AG10803 (cell line): ENCODE results near the gene C19orf73.
A peak's percentile ranks its signal among the peaks of the same experiment; 100 is the strongest.

Experiments used
- DNase-seq: peaks from one replicate; pipeline ENCODE4 v3.0.0; 2010; ENCODE audit warnings: low read depth
- H3K4me3 ChIP-seq: 2 replicates; pipeline ENCODE4 v1.5.1; 2011; ENCODE audit warnings: mild to moderate bottlenecking, low read length, control low read depth
- TF ChIP-seq, protein P1 (sequence below): conservative IDR thresholded peaks from 2 replicates; pipeline ENCODE4 v1.5.1; 2011; ENCODE audit warnings: mild to moderate bottlenecking, low read length, control low read depth, inconsistent platforms

Gene C19orf73

GRCh38 chr19:49119411-49120324 is 725 bp upstream of the C19orf73 start, which contains the start of gene PPFIA3:
Gene PPFIA3, plus strand, starts transcription at chr19:49119544. Its CDS starts 8,330 bp downstream, at chr19:49127874.
- peak within 1 kb of the TSS; percentile 79 for H3K4me3 ChIP-seq
- DNase-seq, result peak; percentile 53
- TF ChIP-seq, protein P1, sequence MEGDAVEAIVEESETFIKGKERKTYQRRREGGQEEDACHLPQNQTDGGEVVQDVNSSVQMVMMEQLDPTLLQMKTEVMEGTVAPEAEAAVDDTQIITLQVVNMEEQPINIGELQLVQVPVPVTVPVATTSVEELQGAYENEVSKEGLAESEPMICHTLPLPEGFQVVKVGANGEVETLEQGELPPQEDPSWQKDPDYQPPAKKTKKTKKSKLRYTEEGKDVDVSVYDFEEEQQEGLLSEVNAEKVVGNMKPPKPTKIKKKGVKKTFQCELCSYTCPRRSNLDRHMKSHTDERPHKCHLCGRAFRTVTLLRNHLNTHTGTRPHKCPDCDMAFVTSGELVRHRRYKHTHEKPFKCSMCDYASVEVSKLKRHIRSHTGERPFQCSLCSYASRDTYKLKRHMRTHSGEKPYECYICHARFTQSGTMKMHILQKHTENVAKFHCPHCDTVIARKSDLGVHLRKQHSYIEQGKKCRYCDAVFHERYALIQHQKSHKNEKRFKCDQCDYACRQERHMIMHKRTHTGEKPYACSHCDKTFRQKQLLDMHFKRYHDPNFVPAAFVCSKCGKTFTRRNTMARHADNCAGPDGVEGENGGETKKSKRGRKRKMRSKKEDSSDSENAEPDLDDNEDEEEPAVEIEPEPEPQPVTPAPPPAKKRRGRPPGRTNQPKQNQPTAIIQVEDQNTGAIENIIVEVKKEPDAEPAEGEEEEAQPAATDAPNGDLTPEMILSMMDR, result no peak

DNA sequence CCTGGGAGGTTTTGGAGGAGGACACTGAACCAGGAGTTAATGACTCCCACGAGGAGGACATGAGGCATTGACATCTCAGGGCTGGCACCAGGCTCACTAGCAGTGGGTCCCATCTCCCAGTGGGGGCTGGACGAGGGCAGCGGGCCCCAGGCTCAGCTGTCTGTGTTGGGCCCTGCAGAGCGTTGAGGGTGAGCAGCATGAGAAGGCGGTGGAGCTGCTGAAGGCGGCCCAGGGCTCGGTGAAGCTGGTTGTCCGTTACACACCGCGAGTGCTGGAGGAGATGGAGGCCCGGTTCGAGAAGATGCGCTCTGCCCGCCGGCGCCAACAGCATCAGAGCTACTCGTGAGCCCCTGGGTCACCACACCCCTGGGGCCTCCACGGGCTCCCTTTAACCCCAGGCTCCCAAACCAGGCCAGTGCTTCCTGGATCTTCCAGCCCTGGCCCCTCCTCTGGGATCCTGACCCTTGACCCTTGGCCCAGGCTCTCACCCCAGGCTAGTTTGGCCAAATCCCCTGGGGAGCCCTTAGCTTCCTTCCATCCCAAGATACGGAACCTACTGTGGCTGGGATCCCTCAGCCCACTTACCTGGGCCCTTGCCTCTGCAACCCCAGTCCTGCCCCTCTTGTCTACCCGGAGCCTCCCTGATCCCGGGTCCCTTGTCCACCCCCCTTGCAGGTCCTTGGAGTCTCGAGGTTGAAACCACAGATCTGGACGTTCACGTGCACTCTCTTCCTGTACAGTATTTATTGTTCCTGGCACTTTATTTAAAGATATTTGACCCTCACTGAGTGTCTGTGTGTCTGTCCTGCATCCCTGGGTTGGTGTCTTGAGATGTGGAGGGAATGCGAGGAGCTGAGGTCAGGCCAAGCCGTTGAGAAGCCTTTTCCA is 1.0 kb downstream of the C19orf73 start:
- DNase-seq, result no peak
- TF ChIP-seq, protein P1, result no peak
- peak overlapping the region; percentile 79 for H3K4me3 ChIP-seq

DNA sequence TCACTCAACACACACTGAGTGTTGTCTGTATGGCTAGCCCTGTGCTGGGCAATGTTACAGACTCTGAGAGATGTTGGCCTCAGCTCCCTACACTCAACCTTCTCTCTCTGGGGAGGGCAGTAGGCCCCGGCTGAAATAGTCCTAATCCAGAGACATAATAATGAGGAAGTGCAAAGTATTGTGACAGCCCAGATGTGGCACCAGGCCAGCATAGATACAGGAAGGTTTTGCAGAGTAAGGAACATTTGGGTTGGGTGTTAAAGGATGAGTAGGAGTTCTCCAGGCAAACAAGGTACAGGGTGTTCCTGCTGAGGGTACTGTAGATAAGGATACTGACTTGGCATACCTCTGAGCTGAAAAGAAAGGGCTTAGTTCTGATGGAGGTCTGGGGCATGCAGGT is 2.4 kb downstream of the C19orf73 start:
- H3K4me3 ChIP-seq, result no peak overlapping the region
- no peak for DNase-seq
- TF ChIP-seq, protein P1, result no peak

DNA sequence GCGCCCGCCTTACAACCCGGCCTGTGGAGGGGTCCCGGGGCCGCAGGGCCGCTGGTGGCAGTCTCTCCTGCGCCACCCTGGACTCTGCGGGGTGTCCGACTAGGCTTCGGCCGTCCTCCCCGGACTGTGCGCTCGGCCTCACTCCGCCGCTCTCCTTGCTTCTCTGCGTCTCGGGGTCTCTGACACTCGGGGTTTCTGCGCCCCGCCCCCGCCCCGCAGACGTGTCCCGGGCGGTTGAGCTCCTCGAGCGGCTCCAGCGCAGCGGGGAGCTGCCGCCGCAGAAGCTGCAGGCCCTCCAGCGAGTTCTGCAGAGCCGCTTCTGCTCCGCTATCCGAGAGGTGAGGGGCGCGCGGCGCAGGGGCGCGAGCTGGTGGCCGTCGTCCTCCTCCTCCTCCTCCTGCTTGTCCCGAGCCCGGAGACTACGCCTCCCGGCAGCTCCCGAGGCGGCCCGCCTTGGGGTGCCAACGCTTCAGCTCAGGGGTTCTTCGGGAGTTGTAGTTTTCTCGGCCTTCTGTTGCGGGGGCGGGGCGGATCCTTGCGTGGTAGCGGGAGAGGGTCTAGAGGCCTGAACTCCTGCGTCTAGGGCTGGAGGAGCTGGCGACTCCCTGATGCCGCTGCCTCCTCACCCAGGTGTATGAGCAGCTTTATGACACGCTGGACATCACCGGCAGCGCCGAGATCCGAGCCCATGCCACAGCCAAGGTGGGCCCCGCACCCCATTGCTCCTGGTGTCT is 4.1 kb downstream of the C19orf73 start:
- H3K4me3 ChIP-seq, result peak overlapping the region; percentile 78
- TF ChIP-seq, protein P1, result no peak
- DNase-seq, result peak; percentile 58

DNA sequence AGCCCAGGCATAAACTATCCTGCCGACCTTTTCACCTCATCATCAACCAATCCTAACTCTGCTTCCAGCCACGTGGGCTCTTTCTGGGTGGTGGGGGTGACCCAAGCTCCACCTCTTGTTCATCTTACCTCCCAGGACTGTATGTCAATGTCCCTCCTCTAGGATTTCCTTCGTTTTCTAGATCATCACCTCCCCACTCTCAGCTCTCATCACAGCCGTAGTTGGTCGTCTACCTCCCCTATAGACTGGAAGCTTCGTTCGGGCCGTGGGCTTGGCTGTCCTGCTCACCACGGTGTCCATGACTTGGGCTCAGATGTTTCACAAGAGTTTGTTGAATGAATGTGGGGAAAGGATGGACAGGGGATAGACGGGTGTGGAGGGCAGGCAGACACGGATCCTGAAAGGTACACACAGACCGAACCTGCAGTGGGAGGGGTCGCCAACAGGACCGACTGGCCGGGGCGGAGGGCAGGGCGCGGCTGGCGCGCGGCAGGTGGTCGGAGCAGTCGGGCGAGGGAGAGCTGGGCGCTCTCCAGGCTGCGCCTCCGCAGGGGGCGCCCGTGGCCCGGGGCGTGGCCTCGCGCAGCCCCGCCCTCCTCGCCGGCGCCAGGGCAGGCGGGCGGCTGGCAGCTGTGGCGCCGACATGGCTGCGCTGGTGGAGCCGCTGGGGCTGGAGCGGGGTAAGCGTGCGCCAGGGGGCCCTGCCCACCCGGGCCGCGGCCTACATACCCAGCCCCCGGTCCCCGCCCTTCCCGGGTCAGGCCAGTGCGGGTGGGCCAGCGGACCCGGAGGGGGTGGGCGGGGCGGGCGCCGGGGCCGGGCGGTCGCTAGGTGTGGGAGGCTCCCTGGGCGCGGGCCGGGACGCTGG is 4.9 kb downstream of the C19orf73 start, which contains the start of gene LIN7B:
Gene LIN7B, plus strand, starts transcription at position 609 of the 868 bp plus-strand sequence. Its CDS starts 35 bp downstream, at position 644.
- peak; percentile 54 for DNase-seq
- H3K4me3 ChIP-seq, result peak within 1 kb of the TSS; percentile 78
- TF ChIP-seq, protein P1, result no peak
